Right lobe of liver (tissue), 4 donors: Measurements from ENCODE around the gene CENPI.

Source experiments
- POLR2A ChIP-seq: fragments of 450-650 bp; IDR thresholded peaks from one replicate; pipeline ENCODE4 v1.6.1; 2017; ENCODE audit warnings: antibody characterized with exemption, mild to moderate bottlenecking
- TF ChIP-seq, protein P1 (sequence below), 4 donors: fragments of 200-600 bp in 3 of 4; fragments of 450-650 bp in 1 of 4; IDR thresholded peaks; one replicate each; pipeline versions ENCODE4 v1.5.1 to v1.8.0; 2016 to 2022; ENCODE audit warnings: antibody characterized with exemption in 4 of 4, mild to moderate bottlenecking in 2 of 4
- donor health status: DM: no; HTN: no; CAD: no.
- donor health status: DM: no; HTN: no; CAD: no.
- donor health status: DM: no; HTN: yes; CAD: no.

DNA sequence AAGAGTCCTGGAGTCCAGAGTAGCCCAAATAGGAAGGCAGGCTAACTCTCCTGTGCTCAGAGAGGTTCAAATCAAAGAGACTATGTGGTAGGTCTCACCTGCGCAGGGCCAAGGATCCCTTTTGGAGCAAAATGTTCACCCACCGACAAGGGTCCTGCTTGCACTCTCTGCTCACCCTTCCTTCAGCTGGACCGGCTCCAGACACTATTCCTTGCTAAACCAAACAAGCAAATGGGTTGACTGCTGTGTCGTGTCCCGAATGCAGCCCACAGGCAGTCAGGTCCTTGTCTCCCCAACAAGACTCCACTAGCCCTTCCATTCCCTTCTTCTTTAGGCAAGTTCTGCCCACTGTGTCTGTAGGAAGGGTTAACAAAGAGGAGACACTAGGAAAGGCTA lies 46.9 kb upstream of the CENPI start:
- TF ChIP-seq, protein P1, sequence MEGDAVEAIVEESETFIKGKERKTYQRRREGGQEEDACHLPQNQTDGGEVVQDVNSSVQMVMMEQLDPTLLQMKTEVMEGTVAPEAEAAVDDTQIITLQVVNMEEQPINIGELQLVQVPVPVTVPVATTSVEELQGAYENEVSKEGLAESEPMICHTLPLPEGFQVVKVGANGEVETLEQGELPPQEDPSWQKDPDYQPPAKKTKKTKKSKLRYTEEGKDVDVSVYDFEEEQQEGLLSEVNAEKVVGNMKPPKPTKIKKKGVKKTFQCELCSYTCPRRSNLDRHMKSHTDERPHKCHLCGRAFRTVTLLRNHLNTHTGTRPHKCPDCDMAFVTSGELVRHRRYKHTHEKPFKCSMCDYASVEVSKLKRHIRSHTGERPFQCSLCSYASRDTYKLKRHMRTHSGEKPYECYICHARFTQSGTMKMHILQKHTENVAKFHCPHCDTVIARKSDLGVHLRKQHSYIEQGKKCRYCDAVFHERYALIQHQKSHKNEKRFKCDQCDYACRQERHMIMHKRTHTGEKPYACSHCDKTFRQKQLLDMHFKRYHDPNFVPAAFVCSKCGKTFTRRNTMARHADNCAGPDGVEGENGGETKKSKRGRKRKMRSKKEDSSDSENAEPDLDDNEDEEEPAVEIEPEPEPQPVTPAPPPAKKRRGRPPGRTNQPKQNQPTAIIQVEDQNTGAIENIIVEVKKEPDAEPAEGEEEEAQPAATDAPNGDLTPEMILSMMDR (IDR thresholded peaks at IDR 0.05) = no peak
- TF ChIP-seq POLR2A = no peak
